ENCODE data around the gene PCSK7.
"Not testable (repeated sequence)": the region's sequence is repeated elsewhere in the genome, so short reads cannot be mapped to it uniquely, and the experiment has no call there.

Gene PCSK7

GRCh38 chr11:117186431-117186761 is 45.5 kb downstream of the PCSK7 start:
- Histone ChIP-seq H3K27me3 (replicated peaks; ENCODE audit: insufficient read depth, low read length) (no peaks in the 10 kb centered on the region), H4K20me1 (ENCODE audit: insufficient read depth, low read length) (no peaks in the 10 kb centered on the region), H2AFZ (ENCODE audit: low read length) (no peak overlapping the region), H3K27ac (ENCODE audit: low read length) (no peak overlapping the region), H3K4me3 (ENCODE audit: low read length) (no peak overlapping the region), H3K9ac (ENCODE audit: low read length) (no peak overlapping the region), H3F3A (ENCODE audit: insufficient read depth, low read length) (no peaks in the 10 kb centered on the region), H3K36me3 (replicated peaks; ENCODE audit: insufficient read depth, low read length) (no peaks in the 10 kb centered on the region), H3K4me2 (ENCODE audit: low read depth, low read length) (no peak overlapping the region), H3K9me3 (replicated peaks; ENCODE audit: insufficient read depth, low read length) (no peaks in the 10 kb centered on the region), H3K4me1 (ENCODE audit: low read length) (no peaks in the 10 kb centered on the region), H3K9me2 (replicated peaks; ENCODE audit: insufficient read depth, low read length) (no peaks in the 10 kb centered on the region), H3K79me2 (ENCODE audit: low read length) (no peaks in the 10 kb centered on the region)
- no peak for DNase-seq
- TF ChIP-seq CTCF (IDR thresholded peaks at IDR 0.05; ENCODE audit: low read length) (no peak), EZH2 (optimal IDR thresholded peaks at IDR 0.05; ENCODE audit: low read depth, low read length) (no peak), EZH2phosphoT487 (IDR thresholded peaks at IDR 0.05; ENCODE audit: low read length) (no peak)

- Histone ChIP-seq H3K9me3 (replicated peaks; ENCODE audit: insufficient read depth, low read length) (no peaks in the 10 kb centered on the region), H3K79me2 (ENCODE audit: low read length) (no peaks in the 10 kb centered on the region), H3K9ac (ENCODE audit: low read length) (no peak overlapping the region), H3K36me3 (replicated peaks; ENCODE audit: insufficient read depth, low read length) (no peaks in the 10 kb centered on the region), H3K4me1 (ENCODE audit: low read length) (peaks cover 3% of the 10 kb centered on the region), H3K27me3 (replicated peaks; ENCODE audit: insufficient read depth, low read length) (no peaks in the 10 kb centered on the region), H4K20me1 (ENCODE audit: insufficient read depth, low read length) (no peaks in the 10 kb centered on the region), H2AFZ (ENCODE audit: low read length) (no peak overlapping the region), H3F3A (ENCODE audit: insufficient read depth, low read length) (no peaks in the 10 kb centered on the region), H3K4me3 (ENCODE audit: low read length) (no peak overlapping the region), H3K4me2 (ENCODE audit: low read depth, low read length) (no peak overlapping the region), H3K27ac (ENCODE audit: low read length) (no peak overlapping the region), H3K9me2 (replicated peaks; ENCODE audit: insufficient read depth, low read length) (no peaks in the 10 kb centered on the region)
- no peak for DNase-seq
- TF ChIP-seq EZH2phosphoT487 (IDR thresholded peaks at IDR 0.05; ENCODE audit: low read length), result no peak
- TF ChIP-seq CTCF (IDR thresholded peaks at IDR 0.05; ENCODE audit: low read length), result no peak
- no peak for TF ChIP-seq EZH2 (optimal IDR thresholded peaks at IDR 0.05; ENCODE audit: low read depth, low read length)
These were observed 46.0 kb downstream of the PCSK7 start for GRCh38 chr11:117185736-117186430.

- H3K27ac ChIP-seq (ENCODE audit: low read length), result no peak overlapping the region
These were observed 48.0 kb downstream of the PCSK7 start for GRCh38 chr11:117183724-117184349.

GRCh38 chr11:117183178-117183577 is 48.7 kb downstream of the PCSK7 start:
- H3F3A ChIP-seq (ENCODE audit: insufficient read depth, low read length); H3K9ac ChIP-seq (ENCODE audit: low read length); H3K27me3 ChIP-seq (replicated peaks; ENCODE audit: insufficient read depth, low read length); H3K9me3 ChIP-seq (replicated peaks; ENCODE audit: insufficient read depth, low read length); H4K20me1 ChIP-seq (ENCODE audit: insufficient read depth, low read length); H3K27ac ChIP-seq (ENCODE audit: low read length); DNase-seq; H3K79me2 ChIP-seq (ENCODE audit: low read length); H3K36me3 ChIP-seq (replicated peaks; ENCODE audit: insufficient read depth, low read length); H3K4me2 ChIP-seq (ENCODE audit: low read depth, low read length); H3K9me2 ChIP-seq (replicated peaks; ENCODE audit: insufficient read depth, low read length); H3K4me3 ChIP-seq (ENCODE audit: low read length); H2AFZ ChIP-seq (ENCODE audit: low read length): not testable (repeated sequence)
- peaks cover 15% of the 10 kb centered on the region for H3K4me1 ChIP-seq (ENCODE audit: low read length)

More at GRCh38 chr11:117183724-117184349, 48.0 kb downstream of the PCSK7 start:
- Histone ChIP-seq H3K9me3 (replicated peaks; ENCODE audit: insufficient read depth, low read length) (no peaks in the 10 kb centered on the region), H3K9me2 (replicated peaks; ENCODE audit: insufficient read depth, low read length) (no peaks in the 10 kb centered on the region), H3K36me3 (replicated peaks; ENCODE audit: insufficient read depth, low read length) (no peaks in the 10 kb centered on the region), H3K9ac (ENCODE audit: low read length) (no peak overlapping the region), H4K20me1 (ENCODE audit: insufficient read depth, low read length) (no peaks in the 10 kb centered on the region), H3K27me3 (replicated peaks; ENCODE audit: insufficient read depth, low read length) (no peaks in the 10 kb centered on the region), H3F3A (ENCODE audit: insufficient read depth, low read length) (no peaks in the 10 kb centered on the region), H2AFZ (ENCODE audit: low read length) (no peak overlapping the region), H3K79me2 (ENCODE audit: low read length) (no peaks in the 10 kb centered on the region), H3K4me2 (ENCODE audit: low read depth, low read length) (no peak overlapping the region), H3K4me1 (ENCODE audit: low read length) (peaks cover 15% of the 10 kb centered on the region), H3K4me3 (ENCODE audit: low read length) (no peak overlapping the region)
- DNase-seq, result no peak
- no peak for TF ChIP-seq EZH2 (optimal IDR thresholded peaks at IDR 0.05; ENCODE audit: low read depth, low read length)
- no peak for TF ChIP-seq EZH2phosphoT487 (IDR thresholded peaks at IDR 0.05; ENCODE audit: low read length)
- no peak for TF ChIP-seq CTCF (IDR thresholded peaks at IDR 0.05; ENCODE audit: low read length)
